GM19455 (cell line): Measurements from ENCODE around the gene ZNF581.

Experiments used
- ATAC-seq: cut with Tn5 transposase; IDR thresholded peaks from one replicate; pipeline ENCODE4 v1.9.1; 2021; ENCODE audit not compliant: unreplicated experiment

Gene ZNF581

GRCh38 chr19:55611300-55611982, 32.0 kb upstream of the ZNF581 start:
- ATAC-seq, result no peak

- no peak for ATAC-seq
Observed at GRCh38 chr19:55611983-55612645, 31.3 kb upstream of the ZNF581 start.

- no peak for ATAC-seq
Observed at GRCh38 chr19:55613396-55613795, 30.1 kb upstream of the ZNF581 start.

- no peak for ATAC-seq
Observed at GRCh38 chr19:55613930-55614710, 29.3 kb upstream of the ZNF581 start.

- ATAC-seq, result no peak
Observed at GRCh38 chr19:55614711-55615542, 28.5 kb upstream of the ZNF581 start.

GRCh38 chr19:55615543-55616394, 27.7 kb upstream of the ZNF581 start:
- ATAC-seq, result no peak

GRCh38 chr19:55616395-55616875, 27.0 kb upstream of the ZNF581 start:
- no peak for ATAC-seq

- no peak for ATAC-seq
Observed at GRCh38 chr19:55617426-55617825, 26.0 kb upstream of the ZNF581 start.

GRCh38 chr19:55618426-55618825, 25.0 kb upstream of the ZNF581 start:
- ATAC-seq, result no peak

- no peak for ATAC-seq
Observed at GRCh38 chr19:55619286-55619685, 24.2 kb upstream of the ZNF581 start.

GRCh38 chr19:55620410-55621204, 22.8 kb upstream of the ZNF581 start:
- no peak for ATAC-seq

- no peak for ATAC-seq
Observed at GRCh38 chr19:55621205-55621672, 22.2 kb upstream of the ZNF581 start.

- ATAC-seq, result no peak
Observed at GRCh38 chr19:55621673-55622231, 21.7 kb upstream of the ZNF581 start.

GRCh38 chr19:55622242-55622969, 21.0 kb upstream of the ZNF581 start:
- no peak for ATAC-seq

- ATAC-seq, result no peak
Observed at GRCh38 chr19:55623130-55623529, 20.3 kb upstream of the ZNF581 start.

- ATAC-seq, result no peak
Observed at GRCh38 chr19:55623561-55623960, 19.9 kb upstream of the ZNF581 start.

GRCh38 chr19:55624109-55625003, 19.1 kb upstream of the ZNF581 start, which contains the start of gene ZNF784:
ZNF784 (minus strand) TSS chr19:55624566; CDS start chr19:55624561, 5 bp downstream.
- no peak for ATAC-seq
